A549 (cell line): ENCODE measurements around the gene FDPS. TPM values are rescaled to one million over a fixed set of nuclear protein-coding genes. Genes with fewer than 3 reads are reported as not detected.
A peak's percentile ranks its signal among the peaks of the same experiment; 100 is the strongest.

Source experiments
- ATAC-seq, 2 experiments: fragments of 200-7000 bp in 1 of 2; fragments of >200 bp in 1 of 2; cut with Nextera tagmentation in 1 of 2; cut with Tn5 transposase in 1 of 2; 3 replicates each; pipeline versions ENCODE4 v1.8.0 to v1.9.1; 2018 to 2020; ENCODE audit warnings: mild to moderate bottlenecking in 1 of 2, moderate library complexity in 1 of 2
- CTCF ChIA-PET: fragments of 300-600 bp; sonication (Branson Sonifier 250); formaldehyde crosslinking; extraction: SDS; loops from one replicate; lab custom pipeline; 2021; ENCODE audit warnings: antibody characterized with exemption, inconsistent platforms; lab: Yijun Ruan, JAX
- POLR2A ChIA-PET: fragments of 350-600 bp; formaldehyde crosslinking; extraction: SDS; loops from one replicate; lab custom pipeline; 2021; ENCODE audit warnings: antibody characterized with exemption, inconsistent platforms; lab: Yijun Ruan, JAX
- DNase-seq, 2 experiments: peaks; one replicate each; pipeline versions ENCODE4 v3.0.0 to v3.0.0-alpha.2; 2011 to 2016; ENCODE audit warnings: low read depth in 1 of 2, low spot score in 1 of 2
- FAIRE-seq: peaks from 2 replicates; lab custom pipeline; 2011; peaks lifted over from hg19 to GRCh38; lab: Jason Lieb, UNC
- H3K27ac ChIP-seq, 2 experiments: fragments of >200 bp; sonication (Bioruptor Twin); formaldehyde crosslinking; 3 replicates each; pipeline ENCODE4 v1.5.1; 2016 to 2017
- H3K4me1 ChIP-seq: fragments of >200 bp; sonication (Bioruptor Twin); formaldehyde crosslinking; 3 replicates; pipeline ENCODE4 v1.6.1; 2016
- H3K4me2 ChIP-seq: fragments of >200 bp; sonication (Bioruptor Twin); formaldehyde crosslinking; 3 replicates; pipeline ENCODE4 v1.6.1; 2016
- H3K4me3 ChIP-seq: fragments of >200 bp; sonication (Bioruptor Twin); formaldehyde crosslinking; 3 replicates; pipeline ENCODE4 v1.5.1; 2016
- H3K9me3 ChIP-seq: fragments of >200 bp; sonication (Bioruptor Twin); formaldehyde crosslinking; 3 replicates; pipeline ENCODE4 v1.6.1; 2016
- BHLHE40 ChIP-seq: IDR thresholded peaks from 2 replicates; pipeline ENCODE4 v1.6.1; 2012; ENCODE audit warnings: low read depth, low read length, inconsistent platforms
- CBX2 ChIP-seq: fragments of 200-600 bp; sonication (generic); IDR thresholded peaks from 2 replicates; pipeline ENCODE4 v1.6.1; 2016; ENCODE audit warnings: low read depth, mild to moderate bottlenecking, borderline replicate concordance
- CEBPB ChIP-seq, 2 experiments: fragments of >200 bp in 1 of 2; sonication (Bioruptor Twin) in 1 of 2; formaldehyde crosslinking in 1 of 2; IDR thresholded peaks; 2 replicates each; pipeline ENCODE4 v1.6.1; 2012 to 2016
- CHD4 ChIP-seq: fragments of 200-600 bp; sonication (generic); IDR thresholded peaks from 2 replicates; pipeline ENCODE4 v1.6.1; 2016; ENCODE audit warnings: antibody characterized with exemption, mild to moderate bottlenecking, borderline replicate concordance
- EHF ChIP-seq: fragments of 250-450 bp; sonication (Bioruptor Pico); IDR thresholded peaks from 2 replicates; pipeline ENCODE4 v1.5.0; 2020; ENCODE audit warnings: mild to moderate bottlenecking
- EHMT2 ChIP-seq: fragments of 200-600 bp; sonication (generic); IDR thresholded peaks from 2 replicates; pipeline ENCODE4 v1.6.1; 2016; ENCODE audit warnings: antibody characterized with exemption, low read depth, mild to moderate bottlenecking, moderate library complexity
- GATA3 ChIP-seq: IDR thresholded peaks from 2 replicates; pipeline ENCODE4 v1.6.1; 2012; ENCODE audit warnings: borderline replicate concordance
- HEYL ChIP-seq: fragments of 250-450 bp; sonication (Bioruptor Pico); IDR thresholded peaks from 2 replicates; pipeline ENCODE4 v1.8.0; 2021; ENCODE audit warnings: mild to moderate bottlenecking, moderate library complexity
- JUNB ChIP-seq: fragments of >200 bp; sonication (Bioruptor Twin); formaldehyde crosslinking; IDR thresholded peaks from 2 replicates; pipeline ENCODE4 v1.6.1; 2016
- KDM5A ChIP-seq: fragments of 200-600 bp; sonication (generic); IDR thresholded peaks from 2 replicates; pipeline ENCODE4 v1.6.1; 2016; ENCODE audit warnings: antibody characterized with exemption, mild to moderate bottlenecking
- MAFK ChIP-seq: fragments of 450-650 bp; IDR thresholded peaks from 2 replicates; pipeline ENCODE4 v1.6.1; 2014; ENCODE audit not compliant: partially characterized antibody
- NFE2L2 ChIP-seq: fragments of 150-350 bp; conservative IDR thresholded peaks from 2 replicates; pipeline ENCODE4 v1.6.1; 2014; ENCODE audit warnings: low read length
- NPAS2 ChIP-seq: fragments of 250-450 bp; sonication (Bioruptor Pico); IDR thresholded peaks from 2 replicates; pipeline ENCODE4 v1.8.0; 2022; ENCODE audit warnings: mild to moderate bottlenecking, moderate library complexity, borderline replicate concordance
- PHF8 ChIP-seq: fragments of 200-600 bp; sonication (generic); IDR thresholded peaks from 2 replicates; pipeline ENCODE4 v1.6.1; 2016; ENCODE audit warnings: low read depth, mild to moderate bottlenecking, antibody characterized with exemption, moderate library complexity, borderline replicate concordance
- POLR2AphosphoS2 ChIP-seq: conservative IDR thresholded peaks from 2 replicates; pipeline ENCODE4 v1.6.1; 2012; ENCODE audit warnings: low read length, improper control_type of control experiment, inconsistent platforms
- RFX5 ChIP-seq: fragments of 450-650 bp; IDR thresholded peaks from 2 replicates; pipeline ENCODE4 v1.7.1; 2014; ENCODE audit warnings: antibody characterized with exemption, mild to moderate bottlenecking, moderate library complexity
- RNF2 ChIP-seq: fragments of 200-600 bp; sonication (generic); IDR thresholded peaks from 2 replicates; pipeline ENCODE4 v1.6.1; 2016; ENCODE audit warnings: low read depth, mild to moderate bottlenecking, antibody characterized with exemption, moderate library complexity, borderline replicate concordance
- SMC3 ChIP-seq: fragments of >200 bp; sonication (Bioruptor Twin); formaldehyde crosslinking; IDR thresholded peaks from 3 replicates; pipeline ENCODE4 v1.6.1; 2018; ENCODE audit warnings: inconsistent platforms
- TP53 ChIP-seq: fragments of 250-450 bp; sonication (Bioruptor Pico); IDR thresholded peaks from 2 replicates; pipeline ENCODE4 v1.5.0; 2021; ENCODE audit warnings: mild to moderate bottlenecking, moderate library complexity
- ZFP36 ChIP-seq: fragments of 450-650 bp; IDR thresholded peaks from 2 replicates; pipeline ENCODE4 v1.6.1; 2014; ENCODE audit warnings: borderline replicate concordance; ENCODE audit not compliant: partially characterized antibody
- ZNF302 ChIP-seq: fragments of 250-450 bp; sonication (Bioruptor Pico); IDR thresholded peaks from 2 replicates; pipeline ENCODE4 v1.9.0; 2021; ENCODE audit warnings: inconsistent platforms, mild to moderate bottlenecking, moderate library complexity
- WGBS: methylation state at CpG from one replicate; pipeline ENCODE4 v1.1.6; 2017; ENCODE audit errors: missing lambda C conversion rate; 5-methylcytosine and 5-hydroxymethylcytosine counted together
- polyA plus RNA-seq, 4 experiments: library from polyadenylated mRNA; depleted of rRNA in 3 of 4; stranded (reverse); fragments of >200 nt; fragmentation: RNase III in 1 of 4; extraction: RNeasy Plus Mini Kit Qiagen cat#74134 plus additional on column Dnase treatment in 1 of 4; gene quantifications; 2 replicates in 3 of 4; 3 replicates in 1 of 4; pipeline ENCODE4 v1.2.3, GENCODE V29; 2011 to 2017
- TF ChIP-seq, protein P1 (sequence below): fragments of 150-350 bp; IDR thresholded peaks from 2 replicates; pipeline ENCODE4 v1.6.1; 2014; ENCODE audit warnings: low read depth, mild to moderate bottlenecking, low read length

The FDPS gene
- polyA plus RNA-seq, 2 of the 4 experiments (the other 2 are of a cell fraction) = 148 to 228 TPM

DNA sequence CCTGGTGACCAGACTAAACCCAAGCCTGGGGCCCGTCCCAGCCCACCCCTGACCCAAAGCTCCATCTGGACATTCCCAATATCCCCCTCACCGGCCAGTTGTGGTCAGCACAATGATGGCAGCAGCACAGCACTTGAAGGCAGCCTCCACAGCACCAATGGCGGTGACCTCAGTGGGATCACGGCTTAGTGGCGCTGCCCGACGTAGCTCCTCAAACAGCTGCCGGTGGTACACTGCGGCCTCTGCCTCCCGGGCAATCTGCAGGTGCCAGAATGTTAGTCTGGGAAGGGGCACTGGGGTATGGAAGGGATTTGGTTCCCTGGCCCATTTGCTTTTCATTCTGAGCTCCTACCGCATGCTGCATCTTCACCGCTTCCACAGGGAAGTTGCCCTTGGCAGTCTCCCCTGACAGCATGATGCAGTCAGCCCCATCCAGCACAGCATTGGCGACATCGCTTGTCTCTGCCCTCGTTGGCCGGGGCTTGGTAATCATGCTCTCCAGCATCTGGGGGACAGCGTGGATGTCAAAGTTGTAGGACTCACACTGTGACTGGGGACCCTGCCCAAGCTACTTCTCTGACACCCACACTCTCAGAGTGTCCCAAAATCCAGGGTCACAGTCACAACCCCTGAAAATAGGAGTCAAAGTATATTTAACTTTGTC, 15.4 kb upstream of the FDPS start:
- no peak for FAIRE-seq
- POLR2A ChIA-PET = no interaction called here

GRCh38 chr1:155294520-155295182, 14.0 kb upstream of the FDPS start:
- POLR2A ChIA-PET = no interaction called here
- Histone ChIP-seq H3K4me3 (no peak overlapping the region), H3K4me2 (no peak overlapping the region), H3K27ac (no peak overlapping the region), H3K9me3 (no peaks in the 10 kb centered on the region), H3K4me1 (no peaks in the 10 kb centered on the region)
- CTCF ChIA-PET = interaction anchor here (1.0 kb wide), 1 partner anchor 16 kb away, joined by 3 read pairs; no protein-coding TSS in a partner anchor
- 83% methylated on average over 46 of the region's 46 CpGs for WGBS
- TF ChIP-seq ZFP36 (no peak), BHLHE40 (no peak), EHMT2 (no peak), TP53 (no peak), HEYL (CRISPR knock-in tag) (no peak), CHD4 (no peak), RFX5 (no peak), PHF8 (no peak)
- no peak for FAIRE-seq
- ATAC-seq = peak in 1 of 2 experiments; percentile 31; a peak in 2 of 6 replicates
- no peak for DNase-seq

More for the DNA sequence above, 15.4 kb upstream of the FDPS start:
- DNase-seq (no peak), ATAC-seq (peak in 1 of 2 experiments; percentile 7; a peak in 1 of 6 replicates)
- Histone ChIP-seq H3K4me3 (no peak overlapping the region), H3K4me2 (no peak overlapping the region), H3K27ac (no peak overlapping the region), H3K9me3 (no peaks in the 10 kb centered on the region), H3K4me1 (no peaks in the 10 kb centered on the region)
- 88% methylated on average over 16 of the region's 17 CpGs for WGBS
- TF ChIP-seq PHF8 (no peak), NFE2L2 (no peak), POLR2AphosphoS2 (no peak), EHF (CRISPR knock-in tag) (no peak), CEBPB (IDR thresholded peaks at IDR 0.05) (no peak), RNF2 (no peak)
- CTCF ChIA-PET = interaction anchor here (0.6 to 3.2 kb wide), 8 partner anchors 10 to 113 kb away, joined by 3 to 17 read pairs (median 4); no protein-coding TSS in a partner anchor

- DNase-seq = no peak
- FAIRE-seq = no peak
- no peak overlapping the region for H3K4me2 ChIP-seq
- peak; percentile 5 to 22; a peak in 2 of 6 replicates for ATAC-seq
- H3K4me3 ChIP-seq = no peak overlapping the region
- no peaks in the 10 kb centered on the region for H3K4me1 ChIP-seq
- CTCF ChIA-PET = interaction anchor here (1.0 kb wide), 1 partner anchor 17 kb away, joined by 3 read pairs; no protein-coding TSS in a partner anchor
- WGBS = 71% methylated on average over 33 of the region's 47 CpGs
- TF ChIP-seq NPAS2 (no peak), ZNF302 (no peak)
- POLR2A ChIA-PET = no interaction called here
- H3K9me3 ChIP-seq = no peaks in the 10 kb centered on the region
- H3K27ac ChIP-seq = no peak overlapping the region
Measured at GRCh38 chr1:155295183-155295941, 13.3 kb upstream of the FDPS start.

DNA sequence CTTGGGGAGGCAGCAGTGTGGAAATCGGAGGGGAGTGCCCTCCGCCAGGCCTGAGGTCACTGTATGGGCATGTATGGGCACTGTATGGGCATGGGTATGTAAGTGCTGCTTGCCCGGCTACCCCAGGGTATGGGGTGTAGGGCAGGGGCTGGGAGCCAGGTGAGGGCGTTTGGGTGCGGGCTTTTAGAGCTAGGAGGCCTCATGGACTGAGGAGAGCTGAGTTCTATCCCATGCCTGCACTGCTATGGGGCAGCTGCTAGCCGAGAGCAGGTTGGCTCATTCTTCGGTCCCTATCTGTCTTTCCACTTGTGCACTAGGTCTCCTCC, 12.8 kb upstream of the FDPS start:
- H3K4me3 ChIP-seq = no peak overlapping the region
- ATAC-seq (no peak), FAIRE-seq (no peak), DNase-seq (no peak)
- no peaks in the 10 kb centered on the region for H3K4me1 ChIP-seq
- H3K4me2 ChIP-seq = no peak overlapping the region
- H3K9me3 ChIP-seq = no peaks in the 10 kb centered on the region
- POLR2A ChIA-PET = no interaction called here
- TF ChIP-seq HEYL (CRISPR knock-in tag) = no peak
- no peak for TF ChIP-seq SMC3
- no peak for TF ChIP-seq MAFK
- no peak for TF ChIP-seq TP53
- TF ChIP-seq GATA3 = no peak
- no peak for TF ChIP-seq JUNB
- TF ChIP-seq ZFP36 = no peak
- TF ChIP-seq, protein P1, sequence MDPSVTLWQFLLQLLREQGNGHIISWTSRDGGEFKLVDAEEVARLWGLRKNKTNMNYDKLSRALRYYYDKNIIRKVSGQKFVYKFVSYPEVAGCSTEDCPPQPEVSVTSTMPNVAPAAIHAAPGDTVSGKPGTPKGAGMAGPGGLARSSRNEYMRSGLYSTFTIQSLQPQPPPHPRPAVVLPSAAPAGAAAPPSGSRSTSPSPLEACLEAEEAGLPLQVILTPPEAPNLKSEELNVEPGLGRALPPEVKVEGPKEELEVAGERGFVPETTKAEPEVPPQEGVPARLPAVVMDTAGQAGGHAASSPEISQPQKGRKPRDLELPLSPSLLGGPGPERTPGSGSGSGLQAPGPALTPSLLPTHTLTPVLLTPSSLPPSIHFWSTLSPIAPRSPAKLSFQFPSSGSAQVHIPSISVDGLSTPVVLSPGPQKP = no peak
- no peak for TF ChIP-seq KDM5A
- no peak for TF ChIP-seq EHMT2
- TF ChIP-seq CBX2 = no peak
- no peak for TF ChIP-seq RNF2
- CTCF ChIA-PET = no interaction called here
- 61% methylated on average over 7 of the region's 7 CpGs for WGBS
- H3K27ac ChIP-seq = no peak overlapping the region
